GM21390 (cell line): ENCODE measurements around the gene HLA-DOA.

Experiments
- ATAC-seq: cut with Tn5 transposase; IDR thresholded peaks from one replicate; pipeline ENCODE4 v1.9.1; 2021; ENCODE audit not compliant: unreplicated experiment

Gene HLA-DOA

DNA sequence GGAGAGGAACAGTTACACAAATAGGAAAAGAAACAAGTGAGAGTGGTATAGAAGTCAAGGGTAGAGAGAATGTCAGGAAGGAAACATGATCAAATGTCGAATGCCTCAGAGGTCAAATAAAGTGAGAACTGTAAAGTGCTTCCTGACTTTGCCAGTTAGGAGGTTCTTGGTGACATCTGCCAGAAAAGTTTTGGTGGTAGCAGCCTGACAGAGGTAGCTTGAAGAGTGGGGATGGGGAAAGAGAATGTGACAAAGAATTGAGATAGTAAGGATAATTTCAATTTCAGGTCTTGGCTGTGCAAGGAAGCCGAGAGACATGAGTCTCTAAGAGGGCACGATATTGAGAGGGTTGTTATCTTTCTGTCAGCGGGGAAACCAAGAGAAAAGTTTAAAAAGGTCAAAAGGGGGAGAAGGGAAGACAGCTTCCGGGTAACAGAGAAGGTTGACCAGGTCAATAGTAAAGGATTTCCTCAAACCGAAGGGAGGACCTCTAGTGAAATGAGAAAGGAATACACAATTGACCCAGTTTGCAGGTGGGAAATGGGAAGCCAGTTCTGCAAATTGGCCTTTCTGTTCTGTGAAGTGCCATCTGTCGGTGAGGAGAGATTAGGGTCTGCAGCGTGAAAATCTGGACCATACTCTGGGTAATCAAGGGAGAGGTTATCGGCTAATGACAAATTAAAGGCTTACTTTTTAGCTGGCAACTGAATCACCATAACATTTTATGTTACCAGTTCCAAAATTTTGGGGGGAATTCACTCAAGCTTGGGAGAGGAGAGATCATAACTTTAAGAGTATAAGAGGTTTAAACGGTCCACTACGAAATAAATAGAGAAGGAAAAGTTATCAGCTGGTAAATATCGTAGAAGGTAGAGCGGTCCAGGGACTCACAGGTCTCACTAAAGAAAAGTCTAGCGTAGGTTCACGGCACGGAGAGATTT lies 42.0 kb downstream of the HLA-DOA start:
- no peak for ATAC-seq

- ATAC-seq, result no peak
Measured at GRCh38 chr6:32964776-32965175, 44.6 kb downstream of the HLA-DOA start.

DNA sequence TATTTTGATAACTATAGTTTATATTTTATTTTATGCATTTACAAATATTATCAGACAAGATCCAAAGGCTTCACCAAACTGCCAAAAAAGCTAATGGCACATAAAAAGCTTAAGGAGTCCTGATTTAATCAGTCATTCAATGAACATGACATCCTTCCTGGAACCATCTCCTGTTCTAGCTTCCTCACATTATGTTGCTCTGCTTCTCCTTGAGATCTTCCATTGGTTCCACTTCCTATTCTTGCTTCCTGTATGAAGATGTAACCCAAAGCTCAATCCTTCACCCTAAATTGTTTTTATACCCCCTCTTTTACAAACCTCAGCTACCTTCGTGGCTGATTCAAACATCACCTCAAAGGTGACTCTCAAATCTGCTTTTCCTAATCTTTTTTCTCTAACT lies 45.5 kb downstream of the HLA-DOA start:
- no peak for ATAC-seq

DNA sequence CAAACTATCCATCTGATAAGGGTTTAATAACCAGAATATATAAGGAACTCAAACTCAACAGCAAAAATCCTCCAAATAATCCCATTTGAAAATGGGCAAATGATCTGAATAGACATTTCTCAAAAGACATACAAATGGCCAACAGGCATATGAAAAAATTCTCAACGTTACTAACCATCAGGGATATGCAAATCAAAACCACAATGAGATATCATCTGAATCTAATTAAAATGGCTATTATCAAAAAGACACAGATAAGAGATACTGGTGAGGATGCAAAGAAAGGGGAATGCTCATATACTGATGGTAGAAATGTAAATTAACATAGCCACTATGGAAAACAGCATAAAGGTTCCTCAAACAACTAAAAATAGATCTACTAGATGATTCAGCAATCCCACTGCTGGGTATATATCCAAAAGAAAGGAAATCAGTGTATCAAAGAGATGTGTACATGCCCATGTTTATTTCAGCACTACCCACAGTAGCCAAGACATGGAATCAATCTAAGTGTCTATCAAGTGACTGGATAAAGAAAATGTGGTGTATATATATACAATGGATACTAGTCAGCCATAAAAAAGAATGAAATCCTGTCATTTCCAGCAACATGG lies 47.1 kb downstream of the HLA-DOA start:
- ATAC-seq, result no peak

- no peak for ATAC-seq
Measured at GRCh38 chr6:32960563-32960962, 48.8 kb downstream of the HLA-DOA start.

GRCh38 chr6:32956176-32956575 lies 53.2 kb downstream of the HLA-DOA start:
- ATAC-seq, result no peak

GRCh38 chr6:32954986-32955802 lies 54.2 kb downstream of the HLA-DOA start:
- no peak for ATAC-seq

GRCh38 chr6:32954267-32954666 lies 55.1 kb downstream of the HLA-DOA start:
- no peak for ATAC-seq
